ENCODE data around the gene ABCA8.

- TF ChIP-seq CTCF (tag by site-specific recombination; IDR thresholded peaks at IDR 0.05) (no peak), SALL2 (tag by site-specific recombination; IDR thresholded peaks at IDR 0.05; ENCODE audit: borderline replicate concordance) (no peak), ZNF302 (tag by site-specific recombination; IDR thresholded peaks at IDR 0.05; ENCODE audit: low read depth) (no peak), ZNF274 (IDR thresholded peaks at IDR 0.05; ENCODE audit: low read length) (no peak), ZNF274 (tag by site-specific recombination; IDR thresholded peaks at IDR 0.05; ENCODE audit: borderline replicate concordance) (no peak), TCF7L2 (IDR thresholded peaks at IDR 0.05; ENCODE audit: borderline replicate concordance, low read depth, low read length) (no peak), ZNF280D (tag by site-specific recombination; IDR thresholded peaks at IDR 0.05) (no peak), KLF16 (tag by site-specific recombination; IDR thresholded peaks at IDR 0.05) (no peak), ZNF138 (tag by site-specific recombination; IDR thresholded peaks at IDR 0.05; ENCODE audit: borderline replicate concordance) (no peak), ZNF529 (tag by site-specific recombination; IDR thresholded peaks at IDR 0.05; ENCODE audit: insufficient replicate concordance) (no peak), ATF2 (tag by site-specific recombination; IDR thresholded peaks at IDR 0.05; ENCODE audit: low read depth) (no peak), HOXA7 (CRISPR knock-in tag; IDR thresholded peaks at IDR 0.05; ENCODE audit: borderline replicate concordance) (no peak), ZBTB6 (tag by site-specific recombination; IDR thresholded peaks at IDR 0.05) (no peak), ZNF626 (tag by site-specific recombination; IDR thresholded peaks at IDR 0.05) (no peak), ZNF18 (tag by site-specific recombination; IDR thresholded peaks at IDR 0.05) (no peak)
Measured at GRCh38 chr17:68924793-68925720, 30.1 kb downstream of the ABCA8 start.

Data from HEK293 (cell line).